GM21786 (cell line): ENCODE measurements around the gene GNB4.

Experiments
- ATAC-seq: cut with Tn5 transposase; IDR thresholded peaks from one replicate; pipeline ENCODE4 v1.9.1; 2021; ENCODE audit not compliant: unreplicated experiment

Gene GNB4

DNA sequence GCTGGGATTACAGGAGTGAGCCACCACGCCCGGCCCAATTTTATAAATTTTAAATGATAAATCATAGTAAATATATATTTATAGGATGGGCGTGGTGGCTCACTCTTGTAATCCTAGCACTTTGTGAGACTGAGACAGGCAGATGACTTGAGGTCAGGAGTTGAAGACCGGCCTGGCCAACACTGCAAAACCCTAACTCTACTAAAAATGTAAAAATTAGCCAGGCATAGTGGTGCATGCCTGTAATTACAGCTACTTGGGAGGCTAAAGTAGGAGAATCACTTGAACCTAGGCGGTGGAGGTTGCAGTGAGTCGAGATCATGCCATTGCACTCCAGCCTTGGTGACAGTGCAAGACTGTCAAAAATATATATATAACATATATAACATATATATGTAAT lies 77.3 kb downstream of the GNB4 start:
- ATAC-seq = no peak

DNA sequence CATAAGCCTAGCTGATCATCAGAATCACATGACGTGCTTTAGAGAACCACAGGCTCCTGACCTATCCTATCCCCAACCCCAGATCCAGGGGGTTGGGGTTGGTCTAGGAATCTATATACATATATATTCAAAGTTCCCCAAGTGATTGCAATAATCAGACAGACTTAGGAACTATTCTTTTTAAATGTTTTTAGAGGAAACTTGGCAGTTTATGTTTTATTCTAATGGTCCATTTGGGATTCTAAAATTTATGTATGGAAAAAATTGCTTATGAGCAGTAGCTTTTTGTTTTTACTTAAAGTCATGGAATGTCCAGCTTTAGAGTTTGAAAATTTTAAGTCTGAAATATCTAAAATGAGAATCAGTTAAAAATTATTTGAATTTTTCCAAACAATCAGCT lies 81.6 kb downstream of the GNB4 start:
- ATAC-seq = no peak

DNA sequence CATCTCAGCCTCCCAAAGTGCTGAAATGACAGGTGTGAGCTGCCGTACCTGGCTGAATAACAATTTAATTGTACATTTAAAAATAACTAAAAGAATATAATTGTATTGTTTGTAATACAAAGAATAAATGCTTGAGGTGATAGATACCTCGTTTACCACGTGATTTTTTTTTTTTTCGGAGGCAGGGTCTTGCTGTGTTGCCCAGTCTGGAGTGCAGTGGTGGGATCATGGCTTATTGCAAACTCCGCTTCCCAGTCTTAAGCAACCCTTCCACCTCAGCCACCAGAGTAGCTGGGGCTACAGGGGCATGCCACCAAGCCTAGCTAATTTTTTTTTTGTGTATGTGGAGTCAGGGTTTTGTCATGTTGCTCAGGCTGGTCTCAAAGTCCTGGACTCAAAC lies 87.9 kb downstream of the GNB4 start:
- ATAC-seq = no peak

DNA sequence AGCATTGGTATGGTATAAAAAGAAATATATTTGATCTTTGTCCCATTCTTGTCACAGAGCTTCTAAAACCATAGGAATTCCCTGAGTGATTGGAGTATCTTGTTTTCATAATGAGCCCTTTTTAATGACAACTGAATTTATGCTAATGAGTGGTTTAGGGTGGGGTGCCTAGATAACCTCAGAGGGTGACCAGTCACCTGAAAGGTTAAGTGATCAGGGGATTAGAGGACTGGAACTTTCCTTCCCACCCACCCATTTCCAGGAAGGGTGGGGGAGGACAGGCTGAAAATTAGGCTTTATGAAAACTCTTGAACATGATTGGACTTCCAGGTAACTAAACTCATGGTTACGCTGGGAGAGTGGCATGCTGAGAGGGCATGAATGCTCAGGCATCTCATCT lies 95.3 kb downstream of the GNB4 start:
- no peak for ATAC-seq

DNA sequence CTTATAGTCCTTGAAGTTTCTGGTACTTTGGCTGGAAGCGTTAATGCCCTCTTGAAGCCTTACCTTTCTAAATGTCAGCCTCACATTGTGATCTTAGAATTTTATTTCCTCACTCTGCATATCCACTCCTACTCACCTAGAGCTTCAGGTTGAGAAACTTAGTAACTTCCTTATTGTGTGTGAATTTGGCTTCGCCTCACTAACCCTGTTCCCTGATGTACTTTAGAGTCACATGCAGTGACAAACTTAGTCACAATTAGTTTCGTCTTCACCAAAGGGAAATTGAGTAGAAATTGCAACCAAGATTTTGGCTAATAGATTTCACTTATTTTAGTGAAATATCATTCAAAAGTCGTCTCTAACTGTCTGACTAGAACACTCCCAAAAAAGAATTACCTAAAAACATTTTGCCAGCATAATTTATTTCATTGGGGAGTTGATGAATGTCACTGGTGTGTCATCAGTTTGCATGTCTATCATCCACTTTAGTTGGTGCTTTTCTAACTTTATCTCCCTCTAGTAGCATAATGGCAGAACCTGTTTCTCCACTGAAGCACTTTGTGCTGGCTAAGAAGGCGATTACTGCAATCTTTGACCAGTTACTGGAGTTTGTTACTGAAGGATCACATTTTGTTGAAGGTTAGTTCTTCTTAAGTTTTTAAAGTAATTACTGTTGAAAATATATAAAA lies 102.8 kb downstream of the GNB4 start:
- peak; percentile 68 for ATAC-seq

DNA sequence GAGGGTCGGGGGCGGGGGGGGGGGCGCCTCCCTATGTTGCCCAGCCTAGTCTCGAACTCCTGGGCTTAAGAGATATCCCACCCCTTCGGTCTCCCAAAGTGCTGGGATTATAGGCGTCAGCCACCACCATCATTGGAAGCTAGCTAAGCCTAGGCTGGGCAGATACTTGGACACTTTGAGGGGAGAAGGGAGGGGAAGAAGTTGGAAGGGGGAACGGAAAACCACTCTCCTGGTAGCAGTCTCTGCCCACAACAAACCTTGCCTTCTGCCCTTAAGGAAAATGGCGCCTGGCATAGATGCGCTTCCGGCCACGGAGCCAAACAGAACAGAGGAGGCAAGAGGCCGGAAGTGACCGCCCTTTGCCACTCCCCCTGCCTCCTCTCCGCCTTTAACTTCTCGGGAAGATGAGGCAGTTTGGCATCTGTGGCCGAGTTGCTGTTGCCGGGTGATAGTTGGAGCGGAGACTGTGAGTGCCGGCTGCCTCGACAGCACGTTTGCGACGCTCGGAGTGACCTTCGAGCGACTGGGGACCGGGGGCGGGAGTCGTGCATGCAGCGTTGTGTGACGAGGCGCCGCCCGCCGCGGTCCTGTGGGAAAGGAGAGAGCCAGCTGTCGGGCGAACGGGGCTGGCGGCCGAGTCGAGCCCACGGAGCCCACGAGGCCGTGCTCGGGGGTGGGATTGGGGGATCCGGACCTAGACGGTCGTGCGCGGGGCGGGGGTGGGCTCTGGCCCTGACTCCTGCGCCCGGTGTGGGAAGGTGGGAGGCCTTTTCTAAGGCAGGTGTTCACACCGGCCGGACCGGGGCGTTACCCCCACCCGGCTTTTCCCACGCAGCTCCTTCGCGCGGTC lies 103.7 kb downstream of the GNB4 start, which contains the start of gene MFN1:
MFN1 (plus strand) TSS at position 365 of the 850 bp plus-strand sequence. CDS start 1,143 bp downstream, outside the sequence.
- peak; percentile 89 for ATAC-seq
